ENCODE results near the gene TCF12.
"Not testable (repeated sequence)": the region's sequence is repeated elsewhere in the genome, so short reads cannot be mapped to it uniquely, and the experiment has no call there.

TCF12 gene

GRCh38 chr15:56916825-56917477 lies 1.5 kb upstream of the TCF12 start:
- DNase-seq (ENCODE audit: low read depth) = no peak

GRCh38 chr15:56917652-56918045 lies 795 bp upstream of the TCF12 start:
- DNase-seq (ENCODE audit: low read depth) = peak; percentile 0

- DNase-seq (ENCODE audit: low read depth) = peak; percentile 45
Measured at GRCh38 chr15:56919031-56919608, 676 bp downstream of the TCF12 start.

GRCh38 chr15:56919609-56920366 lies 1.3 kb downstream of the TCF12 start:
- DNase-seq (ENCODE audit: low read depth) = no peak

- DNase-seq (ENCODE audit: low read depth) = no peak
Measured at GRCh38 chr15:56920367-56920627, 1.9 kb downstream of the TCF12 start.

GRCh38 chr15:56923174-56923591 lies 4.7 kb downstream of the TCF12 start:
- DNase-seq (ENCODE audit: low read depth) = no peak

- DNase-seq (ENCODE audit: low read depth) = no peak
Measured at GRCh38 chr15:56927816-56928215, 9.4 kb downstream of the TCF12 start.

GRCh38 chr15:56929399-56929798 lies 11.0 kb downstream of the TCF12 start:
- DNase-seq (ENCODE audit: low read depth) = no peak

GRCh38 chr15:56929933-56930332 lies 11.5 kb downstream of the TCF12 start:
- DNase-seq (ENCODE audit: low read depth) = no peak

- DNase-seq (ENCODE audit: low read depth) = no peak
Measured at GRCh38 chr15:56930669-56931313, 12.3 kb downstream of the TCF12 start.

GRCh38 chr15:56931639-56932508 lies 13.4 kb downstream of the TCF12 start:
- no peak for DNase-seq (ENCODE audit: low read depth)

- DNase-seq (ENCODE audit: low read depth) = not testable (repeated sequence)
Measured at GRCh38 chr15:56932509-56932868, 14.0 kb downstream of the TCF12 start.

GRCh38 chr15:56933410-56933809 lies 15.0 kb downstream of the TCF12 start:
- no peak for DNase-seq (ENCODE audit: low read depth)

- no peak for DNase-seq (ENCODE audit: low read depth)
Measured at GRCh38 chr15:56933811-56934210, 15.4 kb downstream of the TCF12 start.

- no peak for DNase-seq (ENCODE audit: low read depth)
Measured at GRCh38 chr15:56934269-56934668, 15.8 kb downstream of the TCF12 start.

GRCh38 chr15:56936929-56937328 lies 18.5 kb downstream of the TCF12 start:
- no peak for DNase-seq (ENCODE audit: low read depth)

GRCh38 chr15:56939257-56939656 lies 20.8 kb downstream of the TCF12 start:
- no peak for DNase-seq (ENCODE audit: low read depth)

- no peak for DNase-seq (ENCODE audit: low read depth)
Measured at GRCh38 chr15:56940388-56940787, 21.9 kb downstream of the TCF12 start.

GRCh38 chr15:56942118-56942517 lies 23.7 kb downstream of the TCF12 start:
- DNase-seq (ENCODE audit: low read depth) = no peak

GRCh38 chr15:56943403-56943802 lies 25.0 kb downstream of the TCF12 start:
- DNase-seq (ENCODE audit: low read depth) = no peak

- no peak for DNase-seq (ENCODE audit: low read depth)
Measured at GRCh38 chr15:56944485-56944884, 26.0 kb downstream of the TCF12 start.

- no peak for DNase-seq (ENCODE audit: low read depth)
Measured at GRCh38 chr15:56946150-56946549, 27.7 kb downstream of the TCF12 start.
